Retinal pigment epithelial cell (primary cell): ENCODE results near the gene PSKH1.

Experiments used
- DNase-seq: peaks from one replicate; pipeline ENCODE4 v3.0.0-alpha.2; 2010; ENCODE audit warnings: low read depth
- H3K4me3 ChIP-seq: 2 replicates; pipeline ENCODE4 v1.5.1; 2011; ENCODE audit warnings: mild to moderate bottlenecking, low read length, control low read depth, moderate library complexity
- CTCF ChIP-seq: conservative IDR thresholded peaks from 2 replicates; pipeline ENCODE4 v1.5.1; 2011; ENCODE audit warnings: low read depth, low read length, control low read depth, inconsistent platforms

PSKH1 gene

GRCh38 chr16:67977005-67977404, 84.0 kb downstream of the PSKH1 start:
- TF ChIP-seq CTCF = no peak
- no peak for DNase-seq
- no peak overlapping the region for H3K4me3 ChIP-seq

- no peak for TF ChIP-seq CTCF
- DNase-seq = no peak
- no peak overlapping the region for H3K4me3 ChIP-seq
Observed at GRCh38 chr16:67977469-67978227, 84.6 kb downstream of the PSKH1 start.
